ENCODE measurements around the gene NF2. TPM values are rescaled to one million over a fixed set of nuclear protein-coding genes. Genes with fewer than 3 reads are reported as not detected.

NF2 gene
- total RNA-seq, 1 experiment from 2014 or later, result 50.9 TPM

DNA sequence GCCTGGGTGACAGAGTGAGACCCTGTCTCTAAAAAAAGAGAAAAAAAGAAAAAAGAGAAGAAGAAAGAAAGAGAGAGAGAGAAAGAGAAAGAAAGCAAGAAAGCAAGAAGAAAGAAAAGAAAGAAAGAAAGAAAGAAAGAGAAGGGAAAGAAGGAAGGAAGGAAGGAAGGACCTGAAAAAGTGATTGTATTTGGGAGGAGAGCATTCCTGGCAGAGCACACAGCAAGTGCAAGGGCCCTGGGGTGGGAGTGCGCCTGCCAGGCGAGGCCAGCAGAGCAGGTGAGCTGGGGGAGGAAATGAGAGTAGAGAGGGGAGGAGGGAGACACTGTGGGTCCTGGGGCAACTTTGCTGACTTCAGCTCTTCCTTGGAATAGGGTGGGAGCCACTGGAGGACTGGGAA is 108.7 kb downstream of the NF2 start:
- H3K56ac ChIP-seq (ENCODE audit: insufficient read length, low read depth, low read length), result no peak overlapping the region
- no peak overlapping the region for H2BK120ac ChIP-seq (ENCODE audit: low read depth, low read length, poor library complexity, severe bottlenecking)
- H3K4me2 ChIP-seq (ENCODE audit: insufficient read depth, insufficient read length, low read length), result no peak overlapping the region
- H3K79me2 ChIP-seq (ENCODE audit: insufficient read depth, low read length), result no peaks in the 10 kb centered on the region
- no peak overlapping the region for H2BK20ac ChIP-seq (ENCODE audit: low read depth, low read length, poor library complexity, severe bottlenecking)
- H4K20me1 ChIP-seq (ENCODE audit: control insufficient read depth, insufficient read depth, insufficient read length), result no peaks in the 10 kb centered on the region
- Mint-ChIP-seq H3K27me3 (ENCODE audit: low read depth) (peaks cover 83% of the 10 kb centered on the region), H3K4me3 (no peak overlapping the region), H3K27ac (no peak overlapping the region), H3K36me3 (ENCODE audit: insufficient read depth in 1 of 3, low read depth in 3 of 3) (no peaks in the 10 kb centered on the region), H3K4me1 (peaks cover 2 to 8% of the 10 kb centered on the region in 2 experiments; a peak in 2 of 4 replicates), H3K9me3 (no peaks in the 10 kb centered on the region; a peak in 1 of 5 replicates)
- no peak overlapping the region for H3K4ac ChIP-seq (ENCODE audit: low read depth, low read length)
- no peaks in the 10 kb centered on the region for H3K4me1 ChIP-seq (ENCODE audit: insufficient read depth, low read length)
- H2BK12ac ChIP-seq (ENCODE audit: insufficient read length, low read depth, low read length), result no peak overlapping the region
- no CpG with 5 or more reads among the region's 2 CpGs for WGBS (ENCODE audit: extremely low coverage, insufficient read length, low lambda C conversion rate)
- H3K23ac ChIP-seq (ENCODE audit: insufficient read length, low read depth, low read length), result no peak overlapping the region
- H3K27ac ChIP-seq (ENCODE audit: insufficient read length, low read depth, low read length), result no peak overlapping the region
- H3K79me1 ChIP-seq (ENCODE audit: insufficient read depth, low read depth, low read length, poor library complexity, severe bottlenecking), result no peaks in the 10 kb centered on the region
- H3K27me3 ChIP-seq (ENCODE audit: insufficient read depth, low read length), result no peaks in the 10 kb centered on the region; the same call in 1 of the 2 replicates
- H2AK5ac ChIP-seq (ENCODE audit: insufficient read length, low read length), result no peak overlapping the region
- H3K14ac ChIP-seq (ENCODE audit: insufficient read depth, low read length), result no peak overlapping the region
- H2AFZ ChIP-seq (ENCODE audit: low read length), result no peak overlapping the region
- H3T11ph ChIP-seq (ENCODE audit: low read length), result no peak overlapping the region
- no peak overlapping the region for H4K91ac ChIP-seq (ENCODE audit: insufficient read length, low read depth, low read length)
- no peak overlapping the region for H3K18ac ChIP-seq (ENCODE audit: insufficient read length, low read depth, low read length)
- no peak for DNase-seq
- no peak overlapping the region for H2BK5ac ChIP-seq (ENCODE audit: insufficient read length, low read length)
- no peak overlapping the region for H3K9ac ChIP-seq (ENCODE audit: extremely low read depth, insufficient read length, low read length)
- no peak overlapping the region for H2BK15ac ChIP-seq (ENCODE audit: low read depth, low read length)
- no peaks in the 10 kb centered on the region for H3K23me2 ChIP-seq (ENCODE audit: insufficient read length, low read depth, low read length, poor library complexity, severe bottlenecking)
- H4K5ac ChIP-seq (ENCODE audit: insufficient read length, low read depth, low read length), result no peak overlapping the region
- H3K9me3 ChIP-seq (ENCODE audit: control insufficient read depth, low read depth, low read length), result no peaks in the 10 kb centered on the region
- H4K8ac ChIP-seq (replicated peaks; ENCODE audit: insufficient read length, low read depth, low read length), result no peak overlapping the region
- TF ChIP-seq, protein P1, sequence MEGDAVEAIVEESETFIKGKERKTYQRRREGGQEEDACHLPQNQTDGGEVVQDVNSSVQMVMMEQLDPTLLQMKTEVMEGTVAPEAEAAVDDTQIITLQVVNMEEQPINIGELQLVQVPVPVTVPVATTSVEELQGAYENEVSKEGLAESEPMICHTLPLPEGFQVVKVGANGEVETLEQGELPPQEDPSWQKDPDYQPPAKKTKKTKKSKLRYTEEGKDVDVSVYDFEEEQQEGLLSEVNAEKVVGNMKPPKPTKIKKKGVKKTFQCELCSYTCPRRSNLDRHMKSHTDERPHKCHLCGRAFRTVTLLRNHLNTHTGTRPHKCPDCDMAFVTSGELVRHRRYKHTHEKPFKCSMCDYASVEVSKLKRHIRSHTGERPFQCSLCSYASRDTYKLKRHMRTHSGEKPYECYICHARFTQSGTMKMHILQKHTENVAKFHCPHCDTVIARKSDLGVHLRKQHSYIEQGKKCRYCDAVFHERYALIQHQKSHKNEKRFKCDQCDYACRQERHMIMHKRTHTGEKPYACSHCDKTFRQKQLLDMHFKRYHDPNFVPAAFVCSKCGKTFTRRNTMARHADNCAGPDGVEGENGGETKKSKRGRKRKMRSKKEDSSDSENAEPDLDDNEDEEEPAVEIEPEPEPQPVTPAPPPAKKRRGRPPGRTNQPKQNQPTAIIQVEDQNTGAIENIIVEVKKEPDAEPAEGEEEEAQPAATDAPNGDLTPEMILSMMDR (conservative IDR thresholded peaks at IDR 0.05), result no peak

Measured in H9 (cell line).